GM12875 (cell line): ENCODE data around the gene OGG1.
A peak's percentile ranks its signal among the peaks of the same experiment; 100 is the strongest.

ENCODE experiments used
- H3K4me3 ChIP-seq: one replicate; pipeline ENCODE4 v1.5.1; 2011; ENCODE audit warnings: low read depth, low read length, control low read depth
- CTCF ChIP-seq: IDR thresholded peaks from 2 replicates; pipeline ENCODE4 v1.5.1; 2011; ENCODE audit warnings: low read depth, mild to moderate bottlenecking, control low read depth, inconsistent platforms, low read length, moderate library complexity, borderline replicate concordance; ENCODE audit not compliant: insufficient read depth

The OGG1 gene

GRCh38 chr3:9785602-9786001 lies 35.9 kb downstream of the OGG1 start:
- no peak overlapping the region for H3K4me3 ChIP-seq
- no peak for TF ChIP-seq CTCF

GRCh38 chr3:9786209-9786739 lies 36.5 kb downstream of the OGG1 start:
- no peak overlapping the region for H3K4me3 ChIP-seq
- TF ChIP-seq CTCF = no peak

GRCh38 chr3:9786825-9787669 lies 37.3 kb downstream of the OGG1 start:
- peak; percentile 65 for TF ChIP-seq CTCF
- no peak overlapping the region for H3K4me3 ChIP-seq

GRCh38 chr3:9787714-9788113 lies 38.0 kb downstream of the OGG1 start:
- no peak for TF ChIP-seq CTCF
- H3K4me3 ChIP-seq = no peak overlapping the region

GRCh38 chr3:9791127-9791526 lies 41.4 kb downstream of the OGG1 start:
- no peak for TF ChIP-seq CTCF
- H3K4me3 ChIP-seq = peak overlapping the region; percentile 84

- no peak for TF ChIP-seq CTCF
- peak overlapping the region; percentile 84 for H3K4me3 ChIP-seq
These were observed 42.1 kb downstream of the OGG1 start for GRCh38 chr3:9791790-9792404.
